K562 (cell line): ENCODE data around the gene HPDL. TPM values are rescaled to one million over a fixed set of nuclear protein-coding genes. Genes with fewer than 3 reads are reported as not detected.

ENCODE experiments used
- NCOA2 ChIP-seq, 2 experiments: fragments of 450-650 bp; IDR thresholded peaks; 2 replicates each; pipeline ENCODE4 v1.6.1; 2018; ENCODE audit warnings: mild to moderate bottlenecking in 2 of 2, moderate library complexity in 1 of 2; ENCODE audit not compliant: partially characterized antibody in 2 of 2
- REST ChIP-seq, 2 experiments: fragments of 450-650 bp; formaldehyde crosslinking in 1 of 2; IDR thresholded peaks; 2 replicates each; pipeline versions ENCODE4 v1.4.0 to v1.6.1; 2014 to 2020; ENCODE audit warnings: mild to moderate bottlenecking in 2 of 2, borderline replicate concordance in 1 of 2, low read depth in 1 of 2
- polyA plus RNA-seq, 8 experiments: library from polyadenylated mRNA; depleted of rRNA in 4 of 8; stranded (reverse) in 5 of 8; unstranded in 3 of 8; fragments of >200 nt; fragmentation: Nextera tagmentation in 2 of 8; fragmentation: Illumina TruSeq in 1 of 8; extraction: Ambion mirVana in 2 of 8; extraction: Trizol in 1 of 8; gene quantifications; 2 replicates each; pipeline versions ENCODE4 v1.2.1 to v1.2.3, GENCODE V29; 2011 to 2014; ENCODE audit warnings: inconsistent platforms in 1 of 8, missing spikeins in 1 of 8
- total RNA-seq, 7 experiments: library from RNA; depleted of rRNA in 6 of 7; stranded (reverse); fragments of >200 nt in 6 of 7; fragmentation: Illumina TruSeq in 2 of 7; extraction: Trizol in 2 of 7; gene quantifications; 2 replicates each; pipeline versions ENCODE4 v1.2.1 to v1.2.3, GENCODE V29; 2011 to 2021; ENCODE audit warnings: low replicate concordance in 1 of 7

The HPDL gene
- total and polyA plus RNA-seq, 9 of the 15 experiments (the other 6 are each of a cell fraction or from before 2014, with no cell fraction given): not detected

GRCh38 chr1:45329445-45329844 is 2.8 kb downstream of the HPDL start (continued):
- TF ChIP-seq REST (IDR thresholded peaks at IDR 0.05; ENCODE audit: borderline replicate concordance): no peak
- no peak for TF ChIP-seq REST (CRISPR knock-in tag; IDR thresholded peaks at IDR 0.05; ENCODE audit: low read depth)
- TF ChIP-seq NCOA2 (IDR thresholded peaks at IDR 0.05; ENCODE audit: partially characterized antibody in 2 of 2): no peak
